HG03196 (cell line): Measurements from ENCODE around the gene BLMH.

ENCODE experiments used
- ATAC-seq: cut with Tn5 transposase; IDR thresholded peaks from one replicate; pipeline ENCODE4 v1.9.1; 2021; ENCODE audit not compliant: unreplicated experiment

Gene BLMH

DNA sequence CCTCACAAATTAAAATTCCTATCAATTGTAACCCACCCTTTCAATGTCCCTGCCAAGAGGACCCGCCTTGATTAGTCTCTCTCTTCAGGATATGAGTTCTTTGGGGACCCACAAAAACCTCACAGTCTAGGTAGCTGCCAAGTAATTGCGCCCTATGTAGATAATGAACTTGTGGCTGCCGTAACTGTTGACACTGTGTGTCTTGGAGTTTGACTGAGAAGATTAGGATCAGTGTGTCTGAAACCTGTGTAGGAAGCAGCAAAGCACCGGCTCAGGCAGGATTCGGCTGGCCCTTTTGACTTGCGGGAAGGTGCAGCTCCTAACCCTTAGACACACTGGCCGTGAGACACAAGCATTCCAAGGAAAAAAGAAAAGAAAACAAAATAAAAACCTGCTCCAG, 38.4 kb downstream of the BLMH start:
- no peak for ATAC-seq

DNA sequence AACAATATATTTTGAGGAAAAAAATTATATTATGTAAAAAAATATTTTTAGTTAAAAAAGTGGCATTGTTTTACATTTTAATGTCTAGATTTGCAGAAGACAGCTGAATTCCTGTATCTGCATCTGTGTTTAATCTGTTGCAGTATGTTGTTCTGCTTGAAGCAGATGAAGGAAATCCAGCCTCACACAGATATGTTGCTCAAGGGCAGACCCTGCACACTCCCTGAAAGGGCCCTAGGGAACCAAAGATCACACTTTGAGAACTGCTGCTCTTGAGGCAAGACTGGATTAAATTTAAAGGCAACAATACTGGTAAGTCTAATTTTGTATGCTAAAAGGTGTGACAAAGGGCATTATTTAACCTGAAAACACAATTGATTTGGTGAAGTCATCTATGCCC, 39.8 kb downstream of the BLMH start:
- no peak for ATAC-seq

DNA sequence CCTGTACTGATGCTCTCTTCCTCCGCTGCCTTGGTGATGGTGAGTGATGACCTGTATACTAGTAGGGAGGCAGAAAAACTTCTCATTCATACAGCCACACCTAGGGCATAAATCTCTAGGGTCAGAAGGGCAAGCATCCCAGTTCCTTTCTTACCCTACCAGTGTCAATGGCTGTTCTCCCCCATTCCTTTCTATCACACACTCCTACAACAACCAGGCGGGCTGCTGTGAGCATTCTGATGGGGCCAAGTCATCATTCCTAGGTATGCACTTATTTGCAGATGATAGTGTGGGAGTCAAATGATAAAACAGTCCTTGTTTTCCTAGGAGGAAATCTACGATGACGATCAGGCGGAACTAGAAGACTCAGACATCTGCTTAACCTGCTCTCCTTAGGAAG, 42.3 kb downstream of the BLMH start:
- no peak for ATAC-seq

DNA sequence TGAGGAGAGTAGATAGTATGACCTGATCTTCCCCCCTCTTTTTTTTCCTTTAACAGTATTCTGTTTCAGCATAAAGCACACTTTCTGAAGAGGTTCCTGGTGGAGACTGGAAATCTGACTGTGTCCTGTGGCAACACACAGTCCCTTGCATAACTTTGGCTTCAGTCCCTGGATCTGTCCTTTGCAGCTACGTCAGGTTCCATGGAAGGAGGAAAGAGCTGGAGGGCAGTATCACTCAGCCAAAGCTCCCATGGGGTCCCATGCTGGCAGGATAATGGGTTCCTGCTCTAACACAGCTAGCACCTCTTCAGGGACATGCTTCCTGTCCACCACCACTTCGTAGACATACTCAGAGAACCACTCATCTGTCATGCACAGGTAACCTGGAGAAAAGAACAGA, 43.0 kb downstream of the BLMH start:
- ATAC-seq, result no peak

DNA sequence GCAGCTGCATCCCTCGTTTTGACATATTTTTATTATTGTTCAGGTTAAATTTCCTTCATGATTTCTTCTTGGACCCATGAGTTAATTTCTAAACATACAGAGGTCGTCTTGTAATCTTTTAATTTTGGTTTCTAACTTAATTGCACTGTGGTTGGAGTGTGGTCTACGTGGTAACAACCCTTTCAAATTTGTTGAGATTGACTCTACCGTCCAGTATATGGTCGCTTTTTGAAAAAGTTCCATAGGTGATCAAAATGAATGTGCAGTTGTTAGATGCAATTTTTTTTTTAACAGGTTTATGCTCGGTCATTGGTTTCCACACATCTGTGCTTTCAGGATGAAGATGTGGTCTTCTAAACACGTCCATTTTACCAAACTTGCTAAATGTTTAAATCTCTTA, 45.3 kb downstream of the BLMH start:
- no peak for ATAC-seq

DNA sequence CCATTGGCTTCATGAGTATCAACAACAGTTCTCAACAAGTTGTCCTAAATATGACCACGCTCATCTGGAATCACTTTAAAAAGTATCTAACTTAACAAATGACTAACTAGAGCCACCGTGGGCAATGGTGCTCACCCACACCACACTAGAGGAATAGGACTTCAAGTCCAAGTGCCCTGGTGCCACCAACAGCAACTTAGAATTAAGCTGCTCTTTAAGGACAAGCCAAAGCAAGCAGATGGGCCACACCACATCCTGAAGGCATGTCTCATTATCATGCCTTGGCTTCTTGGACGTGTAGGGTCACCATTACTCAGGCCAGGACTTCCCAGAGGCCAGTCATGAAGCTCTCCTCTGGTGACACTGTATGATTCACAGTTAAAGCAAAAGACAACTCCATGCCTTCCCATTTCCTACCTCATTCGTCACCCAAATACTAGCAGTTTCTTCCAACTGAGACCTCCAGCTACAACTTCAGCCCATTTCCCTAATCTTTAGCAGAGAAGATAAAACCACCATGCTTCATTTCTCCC, 46.8 kb downstream of the BLMH start:
- no peak for ATAC-seq

DNA sequence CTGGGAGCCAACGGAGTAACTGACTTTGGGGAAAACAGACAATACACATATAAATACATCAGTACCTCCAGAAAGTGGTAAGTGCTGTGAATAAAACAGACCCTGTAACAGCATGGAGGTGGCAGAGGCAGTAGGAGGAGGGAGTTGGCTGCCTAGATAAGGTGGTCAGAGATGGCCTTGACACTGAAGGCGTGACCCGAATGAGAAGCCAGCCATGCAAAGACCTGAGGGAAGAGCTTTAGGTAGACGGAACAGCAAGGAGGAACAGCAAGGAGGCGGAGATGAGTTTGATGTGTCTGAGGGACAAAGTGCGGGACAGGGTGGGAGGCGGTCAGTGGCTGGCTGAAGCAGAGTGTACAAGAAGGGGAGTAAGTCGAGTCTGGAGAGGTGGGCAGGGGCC, 48.2 kb downstream of the BLMH start:
- ATAC-seq, result no peak

DNA sequence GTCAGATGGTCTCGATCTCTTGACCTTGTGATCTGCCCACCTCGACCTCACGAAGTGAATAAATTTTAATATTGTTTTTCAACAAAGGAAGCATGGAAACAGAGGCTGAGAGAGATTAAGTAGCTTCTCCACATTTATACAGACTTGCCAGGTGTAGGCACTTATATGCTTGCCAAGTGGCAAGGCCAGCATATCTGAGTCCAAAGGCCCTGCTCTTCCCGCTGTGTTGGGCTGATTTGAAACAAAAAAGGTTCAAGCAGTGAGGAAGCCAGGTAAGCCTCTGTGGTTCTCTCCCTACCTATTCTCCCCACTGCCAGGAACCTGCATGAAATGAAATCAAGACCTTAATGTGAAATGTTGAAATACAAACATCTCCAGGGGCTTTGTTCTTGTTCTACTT, 48.7 kb downstream of the BLMH start:
- ATAC-seq, result no peak

DNA sequence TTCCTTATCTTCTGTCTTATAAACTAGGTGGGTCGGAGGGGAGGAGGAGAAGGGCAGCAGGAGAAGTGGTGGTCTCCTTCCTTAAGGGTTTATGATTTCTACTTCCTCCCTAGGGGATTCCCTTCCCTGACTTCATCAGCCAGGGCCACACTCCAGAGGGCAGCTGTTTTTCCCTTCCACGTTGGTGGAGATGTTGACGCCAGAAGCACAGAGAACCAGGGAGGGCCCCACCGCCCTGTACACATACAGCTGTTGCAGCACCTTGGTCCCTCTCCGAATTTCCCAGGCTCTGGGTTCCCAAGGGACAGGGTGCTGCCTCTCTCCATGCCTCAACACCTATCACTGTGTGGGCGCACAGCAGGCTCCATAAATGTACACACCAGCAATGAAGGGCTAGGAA, 50.7 kb downstream of the BLMH start:
- ATAC-seq, result no peak

DNA sequence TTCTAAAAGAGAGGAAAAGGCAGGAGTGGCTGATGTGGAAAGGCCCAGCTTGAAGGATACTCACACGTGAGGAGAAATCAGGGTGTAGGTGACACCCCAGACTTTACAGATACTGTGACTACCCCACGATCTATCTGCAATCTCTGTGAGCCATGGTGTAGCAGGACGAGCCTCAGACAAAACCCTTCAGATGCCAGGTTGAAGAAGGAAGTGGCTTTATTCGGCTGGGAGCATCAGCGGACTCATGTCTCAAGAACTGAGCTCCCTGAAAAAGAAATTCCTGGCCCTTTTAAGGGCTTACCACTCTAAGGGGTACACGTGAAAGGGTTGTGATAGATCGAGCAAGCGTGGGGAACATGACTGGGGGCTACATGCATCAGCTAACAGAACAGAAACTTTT, 51.6 kb downstream of the BLMH start:
- ATAC-seq, result no peak

DNA sequence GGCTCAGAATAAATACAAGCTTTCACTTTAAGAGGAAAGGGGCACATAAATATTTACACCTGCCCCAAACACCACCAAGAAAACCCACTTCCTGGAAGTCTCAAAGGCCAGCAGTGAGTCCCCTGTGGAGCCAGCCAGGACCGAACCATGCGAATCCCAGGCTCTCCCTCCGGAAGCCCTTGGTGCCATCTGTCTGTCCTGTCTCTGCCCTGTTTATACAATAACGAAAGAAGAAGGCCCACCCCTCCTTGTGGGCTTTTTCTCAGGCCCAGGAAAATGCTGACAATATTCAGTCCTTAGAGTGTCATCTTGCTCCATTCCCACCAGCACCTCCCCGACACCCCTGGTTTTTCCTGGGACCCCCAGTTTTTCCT, 52.7 kb downstream of the BLMH start:
- no peak for ATAC-seq

DNA sequence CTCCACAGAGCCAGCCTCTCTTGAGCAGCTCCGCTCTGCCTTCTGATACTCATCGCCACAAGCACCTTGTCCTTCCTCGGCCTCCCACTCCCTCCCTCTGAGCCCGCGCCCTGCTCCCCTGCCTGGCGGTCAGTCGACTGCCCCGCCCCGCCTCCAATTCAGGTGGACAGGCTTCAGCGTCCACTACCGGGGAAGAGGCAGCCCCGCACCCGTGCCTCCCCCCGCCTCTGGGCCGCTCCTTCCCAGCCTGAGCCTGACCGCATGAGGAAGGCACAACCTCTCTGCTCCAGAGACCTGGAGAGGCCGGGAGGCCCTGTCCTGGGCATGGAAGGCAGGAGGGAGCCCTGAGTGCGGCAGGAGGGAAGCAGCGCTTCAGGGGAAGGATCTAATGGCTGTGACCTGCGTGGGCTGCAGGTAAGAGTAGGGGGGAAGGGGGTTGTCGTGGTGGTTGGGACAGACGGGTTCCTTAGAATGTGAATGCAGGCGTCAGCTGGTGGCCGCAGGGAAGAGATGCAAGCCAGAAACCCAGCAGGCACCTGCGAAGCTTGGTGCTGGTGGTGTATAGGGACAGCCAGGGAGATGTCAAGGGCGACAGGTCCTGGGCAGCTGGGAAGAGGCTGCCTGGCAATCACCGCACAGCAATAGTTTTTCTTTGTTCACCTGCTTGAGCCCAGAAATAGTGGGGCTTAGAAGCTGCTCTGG, 53.2 kb downstream of the BLMH start:
- no peak for ATAC-seq

DNA sequence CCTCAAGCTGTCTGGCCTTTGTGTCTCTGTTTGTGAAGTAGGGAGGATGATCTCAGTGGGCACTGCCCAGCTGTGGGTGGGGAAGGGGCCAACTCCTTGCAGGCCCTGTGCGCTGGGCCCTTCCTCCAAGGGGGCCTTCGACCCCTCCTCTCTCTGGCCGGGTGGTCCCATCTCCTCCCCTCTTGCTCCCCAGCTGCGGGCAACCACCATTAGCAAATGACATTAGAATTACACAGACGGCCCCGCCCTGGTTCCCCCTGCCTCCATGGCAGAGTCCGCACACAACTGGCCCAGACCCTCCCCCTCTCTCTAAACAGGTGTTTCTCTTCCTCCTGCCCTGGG, 53.8 kb downstream of the BLMH start:
- ATAC-seq, result no peak

DNA sequence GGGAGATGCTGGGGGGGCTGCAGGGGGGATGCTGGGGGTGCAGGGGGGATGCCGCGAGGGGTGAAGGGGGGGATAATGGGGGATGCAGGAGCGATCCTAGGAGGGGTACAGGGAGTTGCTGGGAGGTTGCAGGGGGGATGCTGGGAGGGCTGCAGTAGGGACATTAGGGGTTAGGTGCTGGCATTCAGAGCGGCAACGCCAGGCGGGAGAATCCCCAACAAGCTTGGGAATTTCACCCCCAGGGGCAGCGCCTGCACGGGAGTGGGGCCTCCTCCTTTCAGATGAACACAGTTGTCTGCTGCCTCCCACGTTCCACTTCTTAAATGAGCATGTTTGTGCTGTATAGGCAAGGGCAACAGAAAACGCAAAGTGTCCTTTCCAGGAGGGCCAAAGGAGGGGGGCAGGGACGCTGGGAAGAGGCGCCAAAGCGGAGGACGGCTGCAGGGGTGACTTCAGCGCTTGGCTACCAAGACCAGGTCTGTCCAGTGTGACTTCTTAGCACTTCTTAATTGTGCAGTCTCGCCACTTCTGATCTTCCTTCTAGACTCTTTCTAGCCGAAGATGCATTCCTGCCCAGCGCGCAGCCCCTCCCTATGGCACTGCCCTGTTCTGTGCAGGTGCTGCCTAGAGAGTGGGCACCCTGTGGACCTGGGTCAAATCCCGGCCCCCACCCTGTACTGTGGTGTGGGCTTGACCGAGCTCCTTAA, 54.3 kb downstream of the BLMH start:
- ATAC-seq, result no peak

DNA sequence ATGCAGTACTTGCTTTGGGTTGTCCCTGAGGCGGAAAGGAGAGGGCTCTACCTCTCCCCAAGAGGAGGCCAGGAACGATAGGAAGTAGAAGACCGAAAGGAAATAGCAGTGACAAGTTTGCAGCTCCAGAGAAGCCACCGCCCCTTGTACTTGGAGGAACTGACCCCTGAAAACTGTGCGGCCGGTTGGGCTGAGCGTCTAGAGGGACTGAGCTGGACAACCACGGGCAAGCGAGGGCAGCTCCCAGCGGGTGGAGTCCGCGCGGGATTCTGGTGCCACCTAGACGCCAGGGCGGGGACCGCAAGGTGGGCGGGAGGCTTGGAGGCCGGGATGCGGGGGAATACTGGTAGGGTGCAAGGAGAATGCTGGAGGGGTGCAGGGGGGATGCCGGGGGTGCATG, 55.0 kb downstream of the BLMH start:
- no peak for ATAC-seq

DNA sequence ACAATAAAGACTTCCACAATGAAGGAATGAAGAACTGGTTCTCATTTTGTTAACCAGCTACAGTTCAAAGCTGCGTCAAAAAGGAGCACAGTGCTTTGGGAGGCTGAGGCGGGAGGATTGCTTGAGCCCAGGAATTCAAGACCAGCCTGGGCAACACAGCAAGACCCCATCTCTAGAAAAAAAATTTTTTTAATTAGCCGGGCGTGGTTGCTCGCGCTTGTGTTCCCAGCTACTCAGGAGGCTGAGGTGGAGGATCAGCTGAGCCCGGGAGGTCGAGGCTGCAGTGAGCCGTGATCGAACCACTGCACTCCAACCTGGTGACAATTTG, 55.5 kb downstream of the BLMH start:
- ATAC-seq, result no peak

DNA sequence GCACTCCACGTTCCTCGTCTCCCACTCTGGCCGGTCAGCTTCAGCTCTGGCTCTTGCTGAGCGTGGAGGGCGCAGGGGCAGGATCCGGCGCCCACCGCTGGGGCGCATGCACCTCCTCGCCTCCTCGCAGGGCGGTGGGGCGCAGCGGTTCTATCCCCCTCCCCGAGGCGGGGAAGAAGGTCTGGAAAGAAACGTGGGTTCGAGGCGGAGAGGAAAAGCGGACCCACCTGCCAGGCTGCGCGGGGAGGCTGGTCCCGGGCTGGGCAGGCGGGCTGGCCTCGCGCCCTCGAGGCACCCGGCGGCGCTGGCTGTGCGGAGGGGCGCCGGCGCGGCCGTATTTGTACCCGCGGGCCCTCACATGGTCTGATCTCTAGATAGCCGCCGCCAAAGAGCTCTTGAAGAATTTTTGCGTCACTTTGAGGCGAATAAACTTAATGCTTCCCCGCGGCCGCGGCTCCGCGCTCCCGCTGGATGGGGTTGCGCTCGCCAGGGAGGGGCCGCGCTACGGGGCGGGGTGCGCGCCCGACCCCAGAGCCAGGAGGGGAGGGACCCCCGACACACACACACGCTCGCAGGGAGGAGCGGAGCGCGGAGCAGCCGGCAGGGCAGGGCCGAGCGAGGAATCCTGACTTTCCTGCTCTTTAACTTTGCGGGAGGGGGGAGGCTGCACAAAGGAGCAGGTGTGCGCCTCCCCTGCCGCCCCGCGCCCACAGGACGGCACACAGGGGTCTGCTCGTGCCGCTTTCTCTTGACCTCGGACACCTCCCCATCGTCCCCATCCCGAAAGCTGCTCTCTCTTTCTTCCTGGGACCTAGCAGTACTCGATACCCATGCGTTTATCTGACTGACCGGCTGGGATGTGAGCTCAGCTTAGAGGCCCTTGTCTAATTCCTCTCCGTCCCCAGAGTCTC, 56.1 kb downstream of the BLMH start, which contains the start of gene SLC6A4:
SLC6A4 (minus strand) TSS at position 312 of the 911 bp plus-strand sequence. CDS start 13,739 bp downstream, outside the sequence.
- ATAC-seq, result no peak

DNA sequence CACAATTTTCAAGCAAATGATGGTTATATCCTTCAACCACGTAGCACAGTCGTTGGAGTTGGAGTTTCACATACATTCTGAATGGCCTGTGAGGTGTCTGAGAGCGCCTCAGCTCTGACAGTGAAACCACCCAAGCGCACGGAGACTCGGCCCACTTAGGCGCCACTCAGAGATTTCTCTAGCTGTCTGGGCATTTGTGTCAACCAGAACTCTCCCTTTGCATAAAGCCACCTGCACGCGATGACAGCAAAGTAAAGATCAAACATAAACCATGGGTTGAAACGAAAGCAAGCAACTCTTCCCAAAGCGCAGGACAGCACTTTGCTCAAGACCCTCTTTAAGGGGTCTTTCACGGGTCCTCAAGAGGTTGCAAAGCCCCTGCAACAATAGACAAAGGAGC, 56.8 kb downstream of the BLMH start:
- no peak for ATAC-seq

DNA sequence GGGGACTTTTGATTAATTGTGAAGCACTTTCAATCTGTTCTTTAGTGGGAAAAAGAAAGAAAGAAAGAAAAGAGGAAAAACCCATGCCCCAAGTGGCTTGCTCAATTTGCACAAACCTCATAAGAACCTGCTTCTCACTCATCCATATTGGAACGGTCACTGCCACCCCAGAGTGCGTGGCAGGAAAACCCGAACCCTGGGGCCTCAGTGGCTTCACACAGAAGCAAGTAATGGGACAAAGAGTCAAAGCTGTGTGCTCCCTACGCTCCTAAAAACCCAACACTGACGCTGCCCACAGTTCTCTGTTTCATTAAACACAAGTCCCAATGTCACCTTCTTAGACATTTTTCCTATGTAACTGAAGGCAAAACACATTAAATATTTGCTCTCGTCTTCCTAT, 57.4 kb downstream of the BLMH start:
- ATAC-seq, result no peak

DNA sequence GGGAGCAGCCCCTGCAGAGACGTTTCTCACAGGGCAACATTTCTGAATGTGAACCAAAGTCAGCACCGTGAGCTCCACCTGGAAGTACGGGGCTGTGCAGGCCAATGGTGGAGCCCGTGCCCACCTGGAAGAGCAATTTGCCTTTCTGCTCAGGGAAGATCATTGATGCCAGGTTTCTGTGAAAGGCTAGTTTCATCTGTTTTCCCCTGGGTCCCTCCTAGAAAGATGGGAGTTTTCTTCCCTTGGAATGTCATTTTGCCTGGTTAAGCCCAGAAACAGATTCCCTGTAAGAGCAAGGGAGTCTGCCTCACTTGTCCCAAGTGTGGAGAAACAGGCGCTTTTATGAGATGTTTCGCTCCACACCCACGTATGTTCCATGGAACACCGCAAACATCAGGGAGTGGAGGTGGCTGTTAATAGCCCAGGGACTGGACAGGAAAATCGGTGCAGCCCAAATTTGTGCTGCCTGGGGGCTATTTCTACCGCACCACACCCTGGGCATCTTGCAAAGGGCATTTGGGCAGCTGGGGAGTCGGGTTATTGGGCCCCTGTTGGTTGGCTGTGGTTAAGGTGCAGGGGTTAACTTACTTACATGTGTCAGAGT, 58.8 kb downstream of the BLMH start:
- ATAC-seq, result no peak

DNA sequence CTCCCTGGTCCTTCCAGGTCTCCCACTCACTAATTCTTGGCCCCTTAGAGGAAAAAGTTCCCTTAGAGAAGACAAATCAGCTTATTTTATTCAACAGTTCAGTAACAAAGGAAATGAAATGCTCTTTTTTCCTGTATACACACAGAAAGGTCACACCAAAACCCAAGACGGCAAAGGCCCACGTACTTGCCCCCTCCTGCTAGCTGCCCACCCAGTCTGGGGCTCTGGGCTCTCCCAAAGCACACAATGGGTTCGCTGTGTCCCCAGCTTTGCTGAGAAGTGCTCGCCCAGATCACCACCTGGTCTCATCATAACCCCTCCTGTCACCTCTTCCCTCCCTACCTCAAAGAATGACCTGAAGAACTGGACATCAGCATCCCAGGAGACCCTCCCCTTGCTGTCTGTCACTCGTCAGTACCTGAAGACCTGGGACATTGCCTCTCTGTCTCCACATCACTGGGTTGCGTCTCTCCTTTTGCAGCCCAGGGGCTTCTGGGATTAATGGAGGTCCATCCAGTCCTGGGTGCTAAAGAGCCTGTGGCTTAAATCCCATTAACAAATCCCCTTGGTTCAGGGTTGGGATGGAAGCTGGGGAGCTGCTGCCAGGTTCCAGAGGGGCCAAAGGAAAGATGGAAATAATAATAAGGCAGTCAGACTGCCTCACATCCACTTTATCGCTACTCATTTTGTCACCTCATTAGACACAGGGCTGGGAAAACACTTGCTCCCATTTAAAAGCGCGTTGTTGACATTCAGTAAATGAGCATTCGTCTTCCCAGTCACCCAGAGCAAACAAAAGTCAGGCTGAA, 59.5 kb downstream of the BLMH start:
- ATAC-seq, result no peak
